GM23248 (cell line): ENCODE results near the gene CACNB4.

Experiments
- EZH2 ChIP-seq: fragments of 200-600 bp; sonication (generic); IDR thresholded peaks from 2 replicates; pipeline ENCODE4 v1.6.1; 2018; ENCODE audit warnings: antibody characterized with exemption, mild to moderate bottlenecking; ENCODE audit not compliant: insufficient read depth, poor library complexity, severe bottlenecking
- EZH2phosphoT487 ChIP-seq: fragments of 200-600 bp; sonication (generic); IDR thresholded peaks from 2 replicates; pipeline ENCODE4 v1.6.1; 2018; ENCODE audit warnings: antibody characterized with exemption, moderate library complexity, mild to moderate bottlenecking, low read depth; ENCODE audit not compliant: insufficient read depth

GRCh38 chr2:152037743-152038435, 61.0 kb downstream of the CACNB4 start:
- TF ChIP-seq EZH2phosphoT487 (no peak), EZH2 (no peak)
